ENCODE data around the gene CNTNAP2. TPM values are rescaled to one million over a fixed set of nuclear protein-coding genes. Genes with fewer than 3 reads are reported as not detected.

CNTNAP2 gene
- total and polyA plus RNA-seq, 2 of the 13 experiments (the other 11 are each of a cell fraction or from before 2014, with no cell fraction given), result 0.40 to 0.42 TPM

GRCh38 chr7:147170341-147171012 lies 1053.9 kb downstream of the CNTNAP2 start (continued):
- TF ChIP-seq PRDM4 (CRISPR knock-in tag; IDR thresholded peaks at IDR 0.05; ENCODE audit: borderline replicate concordance), result no peak
- no peak for TF ChIP-seq ZNF781 (CRISPR knock-in tag; IDR thresholded peaks at IDR 0.05; ENCODE audit: borderline replicate concordance, not compliant biosample characterization)
- TF ChIP-seq BRD4 (CRISPR knock-in tag; IDR thresholded peaks at IDR 0.05), result no peak
- no peak for TF ChIP-seq LRRFIP1 (CRISPR knock-in tag; conservative IDR thresholded peaks at IDR 0.05)
- no peak for TF ChIP-seq ZNF20 (CRISPR knock-in tag; IDR thresholded peaks at IDR 0.05)
- no peak for TF ChIP-seq ZNF564 (CRISPR knock-in tag; IDR thresholded peaks at IDR 0.05)

GRCh38 chr7:147171013-147171391 lies 1054.4 kb downstream of the CNTNAP2 start:
- no peak overlapping the region for H2AFZ ChIP-seq (ENCODE audit: low read length)
- BruUV-seq (replicated peaks), result no TSS peak
- H3K36me3 ChIP-seq (replicated peaks in 1 of 2; ENCODE audit: control insufficient read depth in 1 of 2, insufficient read depth in 2 of 2, low read length in 2 of 2), result no peaks in the 10 kb centered on the region
- H3K4me2 ChIP-seq (ENCODE audit: low read depth, low read length), result no peak overlapping the region
- FAIRE-seq, result no peak
- no peak overlapping the region for H3K27ac ChIP-seq (ENCODE audit: extremely low read length, insufficient read depth, low read length)
- CTCF ChIA-PET (ENCODE audit: low intra/inter-chr PET ratio, low total read pairs), result no interaction called here
- POLR2A ChIA-PET, result no interaction called here
- H3K4me1 ChIP-seq (ENCODE audit: insufficient read depth, low read length), result no peaks in the 10 kb centered on the region
- no peaks in the 10 kb centered on the region for H4K20me1 ChIP-seq (ENCODE audit: insufficient read depth, low read length)
- H3K9ac ChIP-seq (ENCODE audit: insufficient read depth, low read depth, low read length), result no peak overlapping the region
- no peaks in the 10 kb centered on the region for H3K79me2 ChIP-seq (ENCODE audit: insufficient read depth, low read length)
- intact Hi-C loops (cut with micrococcal nuclease; ENCODE audit: unreplicated experiment) (no loop called here), in situ Hi-C loops (cut with HindIII; ENCODE audit: extremely low pct_ligation_motif_present, low pct_unique_long_range_greater_than_20kb) (no loop called here)
- 4% methylated on average over 5 of the region's 6 CpGs for WGBS (ENCODE audit: low lambda C conversion rate)
- H3K9me3 ChIP-seq (ENCODE audit: low read length), result peaks cover 10% of the 10 kb centered on the region
- ATAC-seq, result no peak
- no peak for DNase-seq (ENCODE audit: low spot score)
- no peaks in the 10 kb centered on the region for H3K27me3 ChIP-seq (ENCODE audit: control insufficient read depth in 1 of 2, insufficient read depth in 2 of 2, low read length in 2 of 2)
- H3K4me3 ChIP-seq (replicated peaks in 1 of 3; ENCODE audit: insufficient read depth in 1 of 3, low read depth in 2 of 3, low read length in 3 of 3), result no peak overlapping the region
- TF ChIP-seq ZNF512B (CRISPR knock-in tag; IDR thresholded peaks at IDR 0.05; ENCODE audit: borderline replicate concordance), result no peak
- TF ChIP-seq ATF1 (CRISPR knock-in tag; IDR thresholded peaks at IDR 0.05), result no peak
- no peak for TF ChIP-seq ZSCAN5A (CRISPR knock-in tag; IDR thresholded peaks at IDR 0.05; ENCODE audit: borderline replicate concordance)
- no peak for TF ChIP-seq KDM4B (CRISPR knock-in tag; IDR thresholded peaks at IDR 0.05)
